Tibial nerve (tissue), 4 donors: ENCODE measurements around the gene ATP7B.

Source experiments
- CTCF ChIP-seq, 5 experiments: fragments of 200-600 bp in 3 of 5; fragments of 450-650 bp in 2 of 5; sonication (generic) in 3 of 5; IDR thresholded peaks; one replicate each; pipeline ENCODE4 v1.5.1; 2016 to 2019; ENCODE audit warnings: antibody characterized with exemption in 5 of 5, mild to moderate bottlenecking in 3 of 5, moderate library complexity in 2 of 5
- EP300 ChIP-seq, 2 donors: sonication (generic); formaldehyde crosslinking; IDR thresholded peaks; one replicate each; pipeline ENCODE4 v1.6.1; 2017; ENCODE audit warnings: antibody characterized with exemption in 2 of 2, mild to moderate bottlenecking in 1 of 2
- POLR2A ChIP-seq, 2 donors: fragments of 450-650 bp; IDR thresholded peaks; one replicate each; pipeline ENCODE4 v1.6.1; 2017; ENCODE audit warnings: antibody characterized with exemption in 2 of 2, mild to moderate bottlenecking in 2 of 2, moderate library complexity in 2 of 2

GRCh38 chr13:51935326-51936171 is 75.7 kb downstream of the ATP7B start:
- peak in 2 of 5 experiments; percentile 11 to 18 for TF ChIP-seq CTCF (IDR thresholded peaks at IDR 0.05)
- TF ChIP-seq EP300 (IDR thresholded peaks at IDR 0.05), result no peak
- no peak for TF ChIP-seq POLR2A (IDR thresholded peaks at IDR 0.05)
